OCI-LY3 (cell line): Measurements from ENCODE around the gene SLC6A6.
A peak's percentile ranks its signal among the peaks of the same experiment; 100 is the strongest.

Experiments
- H2AFZ ChIP-seq: fragments of 200-600, 300-600 bp; shearing (Covaris generic); 2 replicates; pipeline ENCODE4 v1.6.0; 2014; ENCODE audit warnings: antibody characterized with exemption, low read depth, low read length
- H3K27ac ChIP-seq: fragments of 200-600, 300-600 bp; sonication (generic); 2 replicates; pipeline ENCODE4 v1.5.1; 2014; ENCODE audit warnings: mild to moderate bottlenecking, low read length, moderate library complexity, mixed read lengths
- H3K27me3 ChIP-seq: fragments of 200-600, 300-600 bp; sonication (generic); 2 replicates; pipeline ENCODE4 v1.6.1; 2014; ENCODE audit warnings: low read depth, low read length, mixed read lengths
- H3K36me3 ChIP-seq: fragments of 200-600, 300-600 bp; sonication (generic); replicated peaks from 2 replicates; pipeline ENCODE3; 2014; ENCODE audit warnings: low read depth, low read length, mixed read lengths
- H3K4me1 ChIP-seq: fragments of 300-600, 200-600 bp; sonication (generic); 2 replicates; pipeline ENCODE4 v1.6.1; 2014; ENCODE audit warnings: low read length, mixed read lengths
- H3K4me2 ChIP-seq: fragments of 200-600, 300-600 bp; sonication (generic); 2 replicates; pipeline ENCODE4 v1.6.1; 2014; ENCODE audit warnings: low read length, mixed read lengths
- H3K4me3 ChIP-seq: fragments of 300-600, 200-600 bp; sonication (generic); 2 replicates; pipeline ENCODE4 v1.5.1; 2014; ENCODE audit warnings: antibody characterized with exemption, mild to moderate bottlenecking, low read length, moderate library complexity
- H3K79me2 ChIP-seq: fragments of 300-600, 200-600 bp; shearing (Covaris generic); 2 replicates; pipeline ENCODE4 v1.6.1; 2014; ENCODE audit warnings: mild to moderate bottlenecking, low read length, mixed read lengths
- H3K9ac ChIP-seq: fragments of 300-600, 200-600 bp; shearing (Covaris generic); 2 replicates; pipeline ENCODE4 v1.6.0; 2014; ENCODE audit warnings: mild to moderate bottlenecking, low read length, moderate library complexity
- H3K9me3 ChIP-seq: fragments of 200-600, 300-600 bp; shearing (Covaris generic); 2 replicates; pipeline ENCODE4 v1.6.1; 2014; ENCODE audit warnings: low read length, mixed read lengths; ENCODE audit not compliant: insufficient read depth
- H4K20me1 ChIP-seq: fragments of 200-600, 300-600 bp; sonication (generic); 2 replicates; pipeline ENCODE4 v1.6.1; 2016; ENCODE audit warnings: low read length, mixed read lengths; ENCODE audit not compliant: insufficient read depth
- CTCF ChIP-seq: fragments of 200-600, 300-600 bp; sonication (generic); IDR thresholded peaks from 2 replicates; pipeline ENCODE4 v1.5.1; 2014; ENCODE audit warnings: antibody characterized with exemption, low read length, low read depth
- EZH2phosphoT487 ChIP-seq: fragments of 200-600 bp; shearing (Covaris generic); IDR thresholded peaks from 2 replicates; pipeline ENCODE4 v1.6.1; 2018; ENCODE audit warnings: antibody characterized with exemption, mixed run types, low read depth

The SLC6A6 gene

GRCh38 chr3:14467814-14468620 is 65.6 kb downstream of the SLC6A6 start:
- Histone ChIP-seq H3K27me3 (no peaks in the 10 kb centered on the region), H3K4me3 (no peak overlapping the region), H2AFZ (no peak overlapping the region), H3K9me3 (no peaks in the 10 kb centered on the region), H3K79me2 (peaks cover 4% of the 10 kb centered on the region; the same call in 1 of the 2 replicates), H3K27ac (peak overlapping the region; percentile 44), H3K4me1 (peaks cover 10% of the 10 kb centered on the region), H4K20me1 (no peaks in the 10 kb centered on the region), H3K36me3 (peaks cover 95% of the 10 kb centered on the region), H3K4me2 (peak overlapping the region; percentile 19; the same call in 1 of the 2 replicates), H3K9ac (peak overlapping the region; percentile 14; the same call in 1 of the 2 replicates)
- TF ChIP-seq CTCF (peak; percentile 96), EZH2phosphoT487 (no peak)

- Histone ChIP-seq H3K9ac (no peak overlapping the region), H3K4me3 (no peak overlapping the region), H3K79me2 (peaks cover 4% of the 10 kb centered on the region; the same call in 1 of the 2 replicates), H3K27me3 (no peaks in the 10 kb centered on the region), H3K27ac (no peak overlapping the region), H4K20me1 (no peaks in the 10 kb centered on the region), H3K4me1 (peaks cover 10% of the 10 kb centered on the region), H3K36me3 (peaks cover 94% of the 10 kb centered on the region), H3K4me2 (no peak overlapping the region), H3K9me3 (no peaks in the 10 kb centered on the region), H2AFZ (no peak overlapping the region)
- TF ChIP-seq EZH2phosphoT487: no peak
- no peak for TF ChIP-seq CTCF
Observed at GRCh38 chr3:14468621-14468981, 66.2 kb downstream of the SLC6A6 start.

GRCh38 chr3:14470461-14470860 is 68.1 kb downstream of the SLC6A6 start:
- Histone ChIP-seq H3K4me3 (no peak overlapping the region), H3K4me2 (no peak overlapping the region), H3K4me1 (peaks cover 10% of the 10 kb centered on the region), H3K27me3 (no peaks in the 10 kb centered on the region), H3K9me3 (no peaks in the 10 kb centered on the region), H3K79me2 (peaks cover 4% of the 10 kb centered on the region; the same call in 1 of the 2 replicates), H3K9ac (no peak overlapping the region), H4K20me1 (no peaks in the 10 kb centered on the region), H2AFZ (no peak overlapping the region), H3K36me3 (peaks cover 89% of the 10 kb centered on the region), H3K27ac (no peak overlapping the region)
- TF ChIP-seq CTCF (no peak), EZH2phosphoT487 (no peak)

GRCh38 chr3:14471016-14471415 is 68.6 kb downstream of the SLC6A6 start:
- Histone ChIP-seq H3K27ac (no peak overlapping the region), H3K9ac (no peak overlapping the region), H3K4me2 (no peak overlapping the region), H3K9me3 (no peaks in the 10 kb centered on the region), H3K27me3 (no peaks in the 10 kb centered on the region), H4K20me1 (no peaks in the 10 kb centered on the region), H2AFZ (no peak overlapping the region), H3K36me3 (peaks cover 90% of the 10 kb centered on the region), H3K4me1 (peaks cover 10% of the 10 kb centered on the region), H3K79me2 (peaks cover 4% of the 10 kb centered on the region; the same call in 1 of the 2 replicates), H3K4me3 (no peak overlapping the region)
- no peak for TF ChIP-seq EZH2phosphoT487
- no peak for TF ChIP-seq CTCF
